HG02938 (cell line): ENCODE results near the gene LDB2.

Experiments used
- ATAC-seq: cut with Tn5 transposase; IDR thresholded peaks from one replicate; pipeline ENCODE4 v1.9.1; 2021; ENCODE audit warnings: mild to moderate bottlenecking, moderate library complexity; ENCODE audit not compliant: unreplicated experiment

LDB2 gene

GRCh38 chr4:16728111-16728510, 170.3 kb downstream of the LDB2 start:
- ATAC-seq, result no peak

DNA sequence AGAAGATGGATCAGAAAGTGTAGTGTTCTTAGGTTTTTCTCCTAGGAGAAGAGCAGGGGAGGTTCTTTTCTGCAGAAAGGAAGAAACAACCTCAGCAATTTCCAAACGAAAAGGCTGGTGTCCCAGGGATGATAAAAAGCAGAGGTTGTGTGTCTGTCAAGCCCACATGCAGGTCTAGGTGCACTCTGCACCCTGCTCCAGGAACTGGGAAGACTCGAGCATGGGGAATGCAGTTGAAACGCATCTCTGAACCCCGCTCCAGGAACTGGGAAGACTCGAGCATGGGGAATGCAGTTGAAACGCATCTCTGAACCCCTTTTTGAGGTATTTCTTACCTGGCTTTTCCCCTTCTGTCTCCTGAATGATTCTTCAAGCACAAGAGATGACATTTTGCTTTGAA, 171.2 kb downstream of the LDB2 start:
- ATAC-seq, result no peak

DNA sequence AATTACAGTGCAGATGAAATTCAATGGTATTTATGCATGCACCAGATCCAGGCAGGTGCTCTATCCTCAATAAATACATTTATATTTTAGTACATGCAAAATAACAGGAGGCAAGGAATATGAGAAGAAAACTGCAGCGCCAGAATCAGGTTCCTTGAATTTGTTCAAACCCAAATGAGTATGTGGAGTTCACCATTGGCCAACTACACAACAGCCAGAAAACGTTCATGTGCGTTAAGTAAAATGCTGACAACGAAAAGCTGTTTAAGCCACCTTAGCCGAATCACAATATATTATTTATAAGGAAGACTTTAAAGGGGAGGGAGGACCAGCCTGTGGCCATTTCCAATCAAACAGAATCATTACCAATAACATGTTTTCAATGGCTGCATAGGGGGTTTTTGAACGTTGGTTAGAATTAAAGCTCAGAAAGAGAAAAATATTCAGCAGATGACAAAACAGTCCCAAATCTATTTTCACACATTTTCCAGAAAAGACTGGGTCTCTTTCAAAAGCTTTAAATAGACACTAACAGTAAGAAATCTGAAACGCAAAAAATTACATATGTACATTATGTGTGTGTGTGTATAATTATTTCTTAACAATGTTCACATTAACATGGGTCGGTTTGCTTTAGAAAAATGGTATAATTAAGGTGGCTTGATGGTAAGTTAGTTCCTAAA, 171.9 kb downstream of the LDB2 start:
- no peak for ATAC-seq

GRCh38 chr4:16725252-16725651, 173.2 kb downstream of the LDB2 start:
- no peak for ATAC-seq

DNA sequence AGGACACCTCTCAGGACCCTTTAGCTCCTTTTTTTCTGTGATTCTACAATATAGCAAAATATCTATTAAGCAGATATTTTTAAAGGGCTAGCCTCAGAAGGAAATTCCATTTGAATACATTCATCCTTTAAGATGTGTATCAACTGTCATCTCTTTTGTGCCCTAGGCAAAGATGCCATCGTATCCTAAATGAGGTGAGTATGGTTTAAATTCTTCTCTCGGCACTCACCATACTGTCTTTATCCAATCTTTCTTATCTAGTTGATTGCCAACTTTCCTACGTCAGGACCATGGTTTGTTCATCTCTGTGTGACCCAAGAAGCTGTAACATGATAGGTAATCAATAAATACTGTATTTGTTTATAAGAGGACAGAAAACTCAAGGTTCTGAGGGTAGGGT, 176.0 kb downstream of the LDB2 start:
- no peak for ATAC-seq

- no peak for ATAC-seq
Observed at GRCh38 chr4:16721613-16722291, 176.7 kb downstream of the LDB2 start.

GRCh38 chr4:16720761-16721160, 177.7 kb downstream of the LDB2 start:
- ATAC-seq, result no peak

DNA sequence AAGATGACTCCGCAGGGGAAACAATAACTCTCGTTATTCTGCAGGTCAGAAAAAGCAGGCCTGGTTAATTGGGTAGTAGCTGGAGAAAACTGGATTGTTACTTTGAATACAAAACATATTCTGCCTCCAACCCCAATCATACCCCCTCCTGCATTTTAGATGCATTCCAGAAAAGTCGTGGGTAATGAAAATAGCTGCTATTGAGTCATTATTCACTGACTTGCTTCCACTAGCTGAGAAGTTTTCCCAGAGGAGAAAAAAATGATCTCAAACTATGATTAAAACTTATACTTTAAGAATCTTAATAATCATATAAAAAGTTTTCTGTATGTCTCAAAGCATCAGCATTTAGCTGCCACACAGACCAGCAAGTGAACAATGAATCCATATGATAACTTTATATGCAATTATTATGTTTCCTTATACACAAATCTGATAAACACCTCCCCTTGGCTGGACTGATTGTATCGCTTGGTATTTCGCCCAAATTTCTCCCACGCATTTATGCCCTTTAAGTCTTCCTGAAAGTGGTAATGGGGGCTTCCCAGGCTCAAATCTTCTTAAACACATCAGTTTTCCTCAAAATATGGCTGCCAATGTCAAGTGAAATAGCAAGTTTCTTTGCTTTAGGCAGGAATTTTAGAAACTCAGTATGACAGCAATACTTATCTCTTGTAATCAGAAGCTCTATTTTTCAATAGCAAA, 181.0 kb downstream of the LDB2 start:
- ATAC-seq, result no peak

GRCh38 chr4:16715482-16715881, 183.0 kb downstream of the LDB2 start:
- no peak for ATAC-seq

DNA sequence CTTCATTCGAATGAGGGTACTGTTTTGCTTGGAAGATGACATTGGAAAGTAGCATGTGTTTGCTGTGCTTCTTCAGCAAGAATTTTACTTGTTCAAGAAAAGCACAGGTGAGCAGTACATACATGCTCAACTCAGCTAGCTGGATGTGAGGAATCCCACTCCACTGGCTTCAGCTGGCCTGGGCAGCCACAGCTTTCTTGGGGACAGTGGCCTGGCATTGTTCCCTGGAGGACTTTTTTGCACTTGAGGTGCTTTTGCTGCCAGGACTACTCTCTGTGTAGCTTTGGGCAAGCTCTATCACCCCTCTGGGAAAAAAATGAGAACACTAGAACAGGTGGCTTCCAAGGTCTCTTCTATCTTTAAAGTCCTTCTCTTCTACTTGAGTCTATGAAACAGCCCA, 184.3 kb downstream of the LDB2 start:
- no peak for ATAC-seq

DNA sequence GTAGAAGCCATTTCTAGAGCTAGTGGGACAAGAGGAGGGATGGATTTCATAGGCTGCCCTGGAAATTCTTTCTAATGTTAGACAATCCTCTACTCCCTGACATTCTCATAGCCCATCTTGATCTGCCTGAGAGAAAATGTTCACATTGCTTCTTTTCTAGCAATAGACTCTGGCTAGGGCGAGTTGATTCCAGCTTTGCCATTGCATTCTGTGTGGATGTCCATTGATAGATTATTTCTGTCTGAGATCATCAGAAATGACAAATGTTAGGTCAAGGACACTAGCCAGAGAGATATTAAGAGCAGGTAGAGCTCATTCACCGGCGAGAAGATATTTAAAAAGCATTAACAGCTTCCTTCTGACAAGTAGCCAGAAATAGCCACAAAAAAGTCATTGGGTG, 184.7 kb downstream of the LDB2 start:
- no peak for ATAC-seq

DNA sequence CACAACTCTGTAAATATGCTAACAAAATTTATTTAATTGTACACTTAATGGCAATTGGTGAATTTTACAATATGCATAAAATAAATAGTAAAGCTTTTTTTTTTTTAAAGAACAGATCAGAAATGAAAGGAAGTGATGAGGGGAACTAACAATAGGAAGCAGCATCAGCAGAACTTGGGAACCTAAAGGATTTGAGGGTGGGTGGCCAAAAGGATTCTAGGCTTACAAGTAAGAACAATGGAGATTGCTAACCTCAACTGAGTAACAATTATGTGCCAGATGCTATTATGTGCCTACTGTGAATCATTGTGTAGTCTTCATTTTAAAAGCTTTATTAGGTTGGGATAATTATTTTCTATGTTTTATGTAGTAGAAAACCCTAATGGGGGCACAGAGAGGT, 185.2 kb downstream of the LDB2 start:
- ATAC-seq, result no peak

- ATAC-seq, result no peak
Observed at GRCh38 chr4:16710198-16710597, 188.2 kb downstream of the LDB2 start.

DNA sequence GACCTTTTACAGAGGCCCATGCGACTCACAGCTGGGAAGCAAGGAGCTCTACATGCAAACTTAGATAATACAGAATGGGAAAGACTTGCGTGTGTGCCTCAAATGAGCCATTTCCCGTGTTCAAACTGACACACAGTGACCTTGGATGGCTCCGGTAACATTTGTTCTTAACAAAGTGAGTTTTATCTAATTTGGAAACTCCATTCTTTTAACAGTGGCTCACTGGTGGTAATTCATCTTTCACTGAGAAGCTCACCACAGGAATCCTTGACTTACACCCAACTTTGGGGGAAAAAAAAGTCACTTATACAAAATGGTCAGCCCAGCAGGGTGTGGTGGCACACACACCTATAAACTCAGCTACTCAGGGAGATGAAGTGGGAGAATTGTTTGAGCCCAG, 190.6 kb downstream of the LDB2 start:
- no peak for ATAC-seq

DNA sequence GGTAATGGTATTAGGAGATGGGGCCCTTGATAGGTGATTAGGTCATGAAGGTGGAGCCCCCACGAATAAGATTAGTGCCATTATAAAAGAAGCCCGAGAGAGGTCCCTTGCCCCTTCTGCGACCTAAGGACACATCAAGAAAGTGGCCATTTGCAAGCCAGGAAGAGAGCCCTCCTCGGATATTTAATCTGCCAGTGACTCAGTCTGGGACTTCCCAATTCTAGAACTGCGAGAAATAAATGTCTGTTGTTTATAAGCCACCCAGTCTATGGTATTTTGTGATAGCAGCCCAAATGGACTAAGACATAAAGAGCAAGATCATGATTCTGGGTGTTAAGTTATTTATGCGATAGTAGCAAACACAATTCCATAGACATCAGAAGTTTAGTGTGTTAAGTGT, 192.2 kb downstream of the LDB2 start:
- no peak for ATAC-seq

GRCh38 chr4:16705341-16705740, 193.1 kb downstream of the LDB2 start:
- ATAC-seq, result no peak

GRCh38 chr4:16704489-16704888, 194.0 kb downstream of the LDB2 start:
- no peak for ATAC-seq

DNA sequence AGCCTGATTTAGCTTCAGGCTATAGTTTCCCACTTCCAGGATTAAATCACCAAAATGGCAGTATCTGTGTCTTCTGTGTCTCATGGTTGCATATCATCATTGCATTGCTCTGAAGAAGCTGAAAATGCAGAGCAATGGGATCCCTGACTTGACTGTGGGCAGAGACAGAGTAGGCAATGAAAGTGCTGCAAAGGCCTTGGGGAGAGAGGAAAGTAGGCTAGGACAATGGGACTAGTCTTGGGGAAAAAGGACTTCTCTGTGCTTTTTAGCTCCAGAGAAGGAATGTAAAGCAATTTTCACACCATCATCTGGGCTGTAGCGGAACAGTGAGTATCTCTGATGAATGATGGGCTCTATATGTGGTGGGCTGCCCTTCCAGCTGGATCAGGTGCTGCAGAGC, 202.5 kb downstream of the LDB2 start:
- no peak for ATAC-seq

GRCh38 chr4:16694884-16695276, 203.6 kb downstream of the LDB2 start:
- ATAC-seq, result no peak

DNA sequence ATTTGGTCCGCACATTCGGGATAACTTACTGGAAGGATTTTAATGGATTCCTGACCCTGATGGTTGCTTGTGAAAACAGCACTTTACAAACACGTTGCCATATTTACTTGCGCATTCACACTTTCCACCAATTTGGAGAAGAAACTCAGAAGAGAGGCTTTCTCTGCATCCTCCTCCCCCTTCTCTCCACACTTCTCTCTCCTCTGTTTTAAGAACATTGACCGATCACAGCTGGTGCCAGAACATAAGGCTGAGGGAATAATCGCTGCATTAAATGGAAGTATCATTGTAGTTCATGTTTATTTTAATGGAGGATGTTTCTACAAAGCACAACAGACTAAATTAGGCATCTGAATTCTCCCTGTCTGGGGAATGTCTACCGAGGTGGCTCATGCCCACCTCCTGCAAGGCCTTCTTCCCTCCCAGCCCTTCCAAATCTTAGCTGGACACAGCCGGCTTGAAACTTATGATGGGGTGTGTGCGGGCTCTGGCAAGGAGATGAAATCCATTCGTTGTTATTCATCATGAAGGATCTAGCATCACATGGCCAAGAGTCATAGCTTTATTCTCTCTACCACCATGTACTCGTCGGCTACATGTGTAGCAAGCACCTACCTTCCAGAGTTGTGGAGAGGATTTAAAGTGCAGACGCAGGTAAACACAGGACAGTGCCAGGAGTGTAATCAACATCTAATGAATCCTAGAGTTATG, 204.1 kb downstream of the LDB2 start:
- ATAC-seq, result no peak

GRCh38 chr4:16693641-16694040, 204.8 kb downstream of the LDB2 start:
- no peak for ATAC-seq
